GM12872 (cell line): ENCODE measurements around the gene FBXO36.

Experiments used
- CTCF ChIP-seq: IDR thresholded peaks from 3 replicates; pipeline ENCODE4 v1.5.1; 2011; ENCODE audit warnings: low read depth, mild to moderate bottlenecking, low read length, moderate library complexity; ENCODE audit not compliant: insufficient read depth

FBXO36 gene

GRCh38 chr2:229980431-229981184 lies 58.3 kb downstream of the FBXO36 start:
- no peak for TF ChIP-seq CTCF

- no peak for TF ChIP-seq CTCF
Observed at GRCh38 chr2:229993236-229993635, 70.9 kb downstream of the FBXO36 start.

GRCh38 chr2:229996320-229996719 lies 74.0 kb downstream of the FBXO36 start:
- TF ChIP-seq CTCF, result no peak

- TF ChIP-seq CTCF, result no peak
Observed at GRCh38 chr2:229997565-229997964, 75.3 kb downstream of the FBXO36 start.

- TF ChIP-seq CTCF, result no peak
Observed at GRCh38 chr2:230000118-230000841, 78.0 kb downstream of the FBXO36 start.

- peak; percentile 68 for TF ChIP-seq CTCF
Observed at GRCh38 chr2:230007931-230008707, 85.8 kb downstream of the FBXO36 start.

GRCh38 chr2:230008708-230009066 lies 86.4 kb downstream of the FBXO36 start:
- TF ChIP-seq CTCF, result no peak
